ENCODE results near the gene SLC4A8.
A peak's percentile ranks its signal among the peaks of the same experiment; 100 is the strongest.

Gene SLC4A8

GRCh38 chr12:51528852-51529650, 104.4 kb downstream of the SLC4A8 start:
- no peak for DNase-seq

DNA sequence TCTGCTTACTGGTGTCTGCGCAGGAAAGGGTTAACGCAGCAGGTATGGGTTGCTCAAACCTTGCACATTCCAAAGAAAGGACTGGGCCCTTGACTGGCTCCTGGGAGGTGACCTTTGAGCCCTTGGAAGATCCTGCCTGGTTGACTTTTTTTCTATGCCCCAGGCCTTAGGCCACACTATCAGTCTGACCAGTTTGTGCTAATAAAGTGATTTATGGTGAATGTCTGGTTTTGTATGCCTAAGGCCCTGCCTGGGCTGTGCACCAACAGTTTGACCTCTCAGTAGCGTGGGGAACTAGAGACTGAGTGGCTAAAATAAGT, 105.0 kb downstream of the SLC4A8 start:
- DNase-seq: no peak

GRCh38 chr12:51530208-51530607, 105.6 kb downstream of the SLC4A8 start:
- no peak for DNase-seq

DNA sequence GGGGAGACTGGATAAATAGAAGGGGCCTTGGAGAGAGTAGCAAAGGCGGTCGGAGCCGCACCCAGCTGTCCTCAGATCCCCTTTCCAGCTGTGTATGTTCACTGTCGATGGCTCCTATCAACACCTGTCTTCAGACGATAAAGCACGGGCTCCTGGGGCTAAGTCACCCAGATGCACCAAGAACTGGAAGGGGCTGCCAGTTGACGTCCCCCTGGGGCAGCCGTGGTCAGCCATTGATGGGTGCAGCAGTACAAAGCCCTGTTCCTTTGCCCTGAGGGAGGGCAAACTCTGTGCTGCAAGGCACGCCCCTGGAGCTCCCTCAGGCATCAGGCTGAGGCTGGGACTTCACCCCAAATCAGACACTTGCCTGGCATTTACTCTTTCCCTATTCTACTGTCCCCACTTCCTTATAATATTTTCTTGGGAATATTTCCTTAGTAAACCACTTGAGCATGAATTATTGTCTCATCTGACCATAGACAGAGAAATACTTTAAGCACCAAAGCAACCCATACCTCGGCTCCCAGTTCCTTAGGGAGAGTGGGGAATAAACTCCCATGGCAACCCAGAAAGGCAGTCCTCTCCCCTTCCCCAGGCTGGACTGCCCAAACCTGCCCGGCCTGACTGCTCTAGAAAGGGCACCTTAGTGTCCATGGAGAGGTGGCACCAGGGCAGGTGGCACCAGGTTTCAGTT, 106.8 kb downstream of the SLC4A8 start:
- DNase-seq: no peak

- peak; percentile 71 for DNase-seq
Measured at GRCh38 chr12:51531978-51532497, 107.4 kb downstream of the SLC4A8 start.

- no peak for DNase-seq
Measured at GRCh38 chr12:51533799-51534198, 109.2 kb downstream of the SLC4A8 start.

- no peak for DNase-seq
Measured at GRCh38 chr12:51534216-51535074, 109.8 kb downstream of the SLC4A8 start.

- DNase-seq: no peak
Measured at GRCh38 chr12:51536159-51536558, 111.5 kb downstream of the SLC4A8 start.

- DNase-seq: no peak
Measured at GRCh38 chr12:51538149-51538548, 113.5 kb downstream of the SLC4A8 start.

DNA sequence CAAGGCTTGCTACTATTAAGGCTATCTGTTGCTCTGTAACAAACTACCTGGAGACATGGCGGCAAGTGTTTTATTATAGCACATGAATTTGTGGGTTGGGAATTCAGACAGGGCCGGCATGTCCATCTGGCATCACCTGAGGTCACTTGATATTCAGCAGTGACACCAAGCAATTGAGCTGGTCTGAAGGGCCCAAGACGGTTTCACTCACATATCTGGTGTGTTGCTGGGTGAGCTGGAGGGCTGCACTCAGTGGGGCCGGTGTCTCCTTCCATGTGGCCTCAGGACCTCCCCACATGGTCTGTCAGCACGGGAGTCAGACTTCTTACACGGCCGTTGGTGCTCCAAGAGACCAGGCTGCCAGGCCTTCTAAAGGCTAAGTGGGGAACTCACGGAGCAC, 114.0 kb downstream of the SLC4A8 start:
- no peak for DNase-seq

GRCh38 chr12:51540996-51541395, 116.4 kb downstream of the SLC4A8 start:
- no peak for DNase-seq

DNA sequence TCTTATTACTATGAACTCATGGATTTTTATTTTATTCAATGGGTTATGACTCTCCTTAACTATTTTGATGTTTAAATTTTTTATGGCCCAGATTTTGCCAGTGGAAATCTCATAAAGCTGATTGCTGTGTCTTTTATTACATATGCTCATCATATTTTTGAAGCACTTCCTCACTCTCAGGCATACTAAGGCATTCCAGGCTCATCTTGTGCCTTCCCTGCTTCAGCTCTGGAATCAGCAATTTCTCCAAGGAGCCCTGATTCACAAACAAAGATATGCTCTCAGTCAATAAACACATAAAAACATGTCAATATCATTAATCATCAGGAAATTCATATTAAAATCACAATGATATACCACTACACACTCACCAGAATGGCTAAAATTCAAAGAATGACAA, 121.5 kb downstream of the SLC4A8 start:
- no peak for DNase-seq

GRCh38 chr12:51547606-51548005, 123.0 kb downstream of the SLC4A8 start:
- DNase-seq: no peak

DNA sequence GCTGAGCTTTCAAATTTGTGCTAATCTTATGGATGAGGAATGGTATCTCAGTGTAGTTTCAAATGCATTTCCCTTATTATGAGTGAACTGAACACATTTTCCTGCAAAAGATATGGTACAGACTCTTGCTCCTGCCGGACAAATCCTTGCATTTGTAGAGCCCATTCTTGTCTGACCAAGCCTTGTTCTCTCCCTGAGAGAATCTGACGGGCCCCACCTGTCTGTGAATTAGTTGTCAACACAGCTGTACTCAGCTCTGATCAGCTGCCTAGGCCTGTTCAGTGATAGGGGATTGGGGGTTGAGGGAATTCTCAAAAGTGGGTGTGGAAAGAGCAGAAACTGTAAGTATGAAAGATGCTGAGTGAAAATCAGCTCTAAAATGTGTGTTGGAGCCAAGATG, 123.6 kb downstream of the SLC4A8 start:
- no peak for DNase-seq

GRCh38 chr12:51549637-51550036, 125.0 kb downstream of the SLC4A8 start:
- no peak for DNase-seq

All from inflammatory macrophage treated with lipopolysaccharide for 4 hours (primary cell).